Hepatocyte (in vitro differentiated cells): ENCODE results near the gene SMARCA2. TPM values are rescaled to one million over a fixed set of nuclear protein-coding genes. Genes with fewer than 3 reads are reported as not detected.

Experiments used
- DNase-seq: peaks from one replicate; pipeline ENCODE4 v3.0.0-alpha.2; 2016; ENCODE audit warnings: low spot score
- H2AFZ ChIP-seq: fragments of 200-600 bp; sonication (generic); 2 replicates; pipeline ENCODE4 v1.6.0; 2016; ENCODE audit warnings: antibody characterized with exemption, mild to moderate bottlenecking
- H3K27ac ChIP-seq: fragments of 200-600 bp; sonication (generic); 2 replicates; pipeline ENCODE4 v1.5.1; 2016; ENCODE audit warnings: mild to moderate bottlenecking
- H3K27me3 ChIP-seq: fragments of 200-600 bp; sonication (generic); 2 replicates; pipeline ENCODE4 v1.6.1; 2016
- H3K36me3 ChIP-seq: fragments of 200-600 bp; sonication (generic); replicated peaks from 2 replicates; pipeline ENCODE4 v1.5.1; 2016; ENCODE audit warnings: low read depth; ENCODE audit not compliant: insufficient read depth
- H3K4me1 ChIP-seq: fragments of 200-600 bp; sonication (generic); 2 replicates; pipeline ENCODE4 v1.5.1; 2016; ENCODE audit warnings: mild to moderate bottlenecking, moderate library complexity; ENCODE audit not compliant: insufficient read depth
- H3K4me2 ChIP-seq: fragments of 200-600 bp; sonication (generic); 2 replicates; pipeline ENCODE4 v1.6.0; 2016
- H3K4me3 ChIP-seq: fragments of 200-600 bp; sonication (generic); 2 replicates; pipeline ENCODE4 v1.5.1; 2016; ENCODE audit warnings: mild to moderate bottlenecking
- H3K79me2 ChIP-seq: fragments of 200-600 bp; sonication (generic); 2 replicates; pipeline ENCODE4 v1.6.0; 2017; ENCODE audit warnings: mild to moderate bottlenecking
- H3K9me2 ChIP-seq: fragments of 200-600 bp; sonication (generic); replicated peaks from 2 replicates; pipeline ENCODE4 v1.6.0; 2017; ENCODE audit warnings: mild to moderate bottlenecking; ENCODE audit not compliant: insufficient read depth
- H3K9me3 ChIP-seq: fragments of 200-600 bp; sonication (generic); 2 replicates; pipeline ENCODE4 v1.5.1; 2016; ENCODE audit warnings: low read depth, mild to moderate bottlenecking
- H4K20me1 ChIP-seq: fragments of 200-600 bp; sonication (generic); 2 replicates; pipeline ENCODE4 v1.6.0; 2016; ENCODE audit warnings: mild to moderate bottlenecking; ENCODE audit not compliant: insufficient read depth, poor library complexity, severe bottlenecking
- EZH2 ChIP-seq: fragments of 200-600 bp; sonication (generic); IDR thresholded peaks from 2 replicates; pipeline ENCODE4 v1.6.1; 2016; ENCODE audit warnings: antibody characterized with exemption, mild to moderate bottlenecking, borderline replicate concordance
- EZH2phosphoT487 ChIP-seq: fragments of 200-600 bp; sonication (generic); IDR thresholded peaks from one replicate; pipeline ENCODE4 v1.6.1; 2018; ENCODE audit warnings: antibody characterized with exemption, mild to moderate bottlenecking, low read depth, moderate library complexity; ENCODE audit not compliant: unreplicated experiment, severe bottlenecking
- WGBS: methylation state at CpG from one replicate; pipeline ENCODE4 v1.1.6; 2016; ENCODE audit warnings: low lambda C conversion rate; ENCODE audit errors: missing lambda C conversion rate; 5-methylcytosine and 5-hydroxymethylcytosine counted together
- polyA plus RNA-seq: library from polyadenylated mRNA; unstranded; fragments of >200 nt; fragmentation: Nextera tagmentation; extraction: Ambion mirVana; gene quantifications from 2 replicates; pipeline ENCODE4 v1.2.1, GENCODE V29; 2016
- total RNA-seq: library from RNA; depleted of rRNA; stranded (reverse); fragments of >200 nt; gene quantifications from 2 replicates; pipeline ENCODE4 v1.2.3, GENCODE V29; 2014
- TF ChIP-seq, protein P1 (sequence below): fragments of 200-600 bp; sonication (generic); IDR thresholded peaks from 2 replicates; pipeline ENCODE4 v1.5.1; 2016; ENCODE audit warnings: antibody characterized with exemption, mild to moderate bottlenecking; ENCODE audit not compliant: poor library complexity

The SMARCA2 gene
- total and polyA plus RNA-seq, 2 experiments from 2014 or later = 39.9 to 65.3 TPM

DNA sequence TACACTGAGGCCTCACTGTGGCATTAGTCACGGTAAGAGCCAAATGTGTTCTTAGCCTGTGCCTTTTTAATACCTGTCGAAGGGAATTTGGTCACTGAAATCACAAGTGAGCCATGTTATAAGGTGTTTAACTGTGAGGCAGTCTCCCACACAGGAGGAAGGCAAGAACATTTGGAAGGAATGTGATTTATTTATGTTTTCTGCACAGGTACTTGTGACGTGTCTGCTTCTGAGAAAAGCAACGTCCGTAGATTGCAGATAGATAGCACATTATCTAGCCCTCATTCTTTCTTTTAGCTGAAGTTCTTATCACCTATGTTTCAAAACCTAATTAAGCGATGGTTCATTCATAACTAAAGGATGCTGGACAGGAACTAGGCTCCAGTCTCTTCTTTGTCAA is 19.0 kb upstream of the SMARCA2 start:
- Histone ChIP-seq H3K36me3 (no peaks in the 10 kb centered on the region), H3K4me3 (no peak overlapping the region), H2AFZ (no peak overlapping the region), H4K20me1 (no peaks in the 10 kb centered on the region), H3K4me1 (no peaks in the 10 kb centered on the region), H3K27me3 (no peaks in the 10 kb centered on the region), H3K9me3 (no peaks in the 10 kb centered on the region), H3K9me2 (no peaks in the 10 kb centered on the region), H3K4me2 (no peak overlapping the region), H3K27ac (no peak overlapping the region), H3K79me2 (no peaks in the 10 kb centered on the region)
- 77% methylated on average over 6 of the region's 6 CpGs for WGBS
- TF ChIP-seq, protein P1, sequence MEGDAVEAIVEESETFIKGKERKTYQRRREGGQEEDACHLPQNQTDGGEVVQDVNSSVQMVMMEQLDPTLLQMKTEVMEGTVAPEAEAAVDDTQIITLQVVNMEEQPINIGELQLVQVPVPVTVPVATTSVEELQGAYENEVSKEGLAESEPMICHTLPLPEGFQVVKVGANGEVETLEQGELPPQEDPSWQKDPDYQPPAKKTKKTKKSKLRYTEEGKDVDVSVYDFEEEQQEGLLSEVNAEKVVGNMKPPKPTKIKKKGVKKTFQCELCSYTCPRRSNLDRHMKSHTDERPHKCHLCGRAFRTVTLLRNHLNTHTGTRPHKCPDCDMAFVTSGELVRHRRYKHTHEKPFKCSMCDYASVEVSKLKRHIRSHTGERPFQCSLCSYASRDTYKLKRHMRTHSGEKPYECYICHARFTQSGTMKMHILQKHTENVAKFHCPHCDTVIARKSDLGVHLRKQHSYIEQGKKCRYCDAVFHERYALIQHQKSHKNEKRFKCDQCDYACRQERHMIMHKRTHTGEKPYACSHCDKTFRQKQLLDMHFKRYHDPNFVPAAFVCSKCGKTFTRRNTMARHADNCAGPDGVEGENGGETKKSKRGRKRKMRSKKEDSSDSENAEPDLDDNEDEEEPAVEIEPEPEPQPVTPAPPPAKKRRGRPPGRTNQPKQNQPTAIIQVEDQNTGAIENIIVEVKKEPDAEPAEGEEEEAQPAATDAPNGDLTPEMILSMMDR = no peak
- no peak for TF ChIP-seq EZH2phosphoT487
- no peak for DNase-seq

DNA sequence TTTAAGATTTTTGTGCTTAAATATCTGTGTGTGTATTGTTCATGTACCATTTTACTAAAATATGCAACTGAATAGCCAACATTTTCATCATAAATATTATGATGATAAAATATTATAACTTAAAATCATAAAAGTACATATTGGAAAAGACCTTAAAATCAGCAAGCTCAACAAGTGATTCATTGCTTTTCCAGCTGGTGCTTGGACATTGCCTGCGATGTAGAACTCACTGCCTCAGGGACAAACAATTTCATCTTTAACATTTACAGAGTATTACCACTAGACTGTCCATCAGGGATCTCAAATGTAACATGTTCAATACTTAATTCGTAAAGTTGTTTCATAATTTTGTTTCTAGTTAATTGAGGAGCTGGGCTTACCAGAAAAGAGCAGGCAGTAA is 17.5 kb upstream of the SMARCA2 start:
- Histone ChIP-seq H3K4me2 (no peak overlapping the region), H3K4me3 (no peak overlapping the region), H3K36me3 (no peaks in the 10 kb centered on the region), H3K4me1 (no peaks in the 10 kb centered on the region), H3K9me3 (no peaks in the 10 kb centered on the region), H3K27ac (no peak overlapping the region), H3K9me2 (no peaks in the 10 kb centered on the region), H3K27me3 (no peaks in the 10 kb centered on the region), H4K20me1 (no peaks in the 10 kb centered on the region), H2AFZ (no peak overlapping the region), H3K79me2 (no peaks in the 10 kb centered on the region)
- TF ChIP-seq, protein P1 = no peak
- DNase-seq = no peak
- WGBS = 86% methylated on average over 2 of the region's 2 CpGs

DNA sequence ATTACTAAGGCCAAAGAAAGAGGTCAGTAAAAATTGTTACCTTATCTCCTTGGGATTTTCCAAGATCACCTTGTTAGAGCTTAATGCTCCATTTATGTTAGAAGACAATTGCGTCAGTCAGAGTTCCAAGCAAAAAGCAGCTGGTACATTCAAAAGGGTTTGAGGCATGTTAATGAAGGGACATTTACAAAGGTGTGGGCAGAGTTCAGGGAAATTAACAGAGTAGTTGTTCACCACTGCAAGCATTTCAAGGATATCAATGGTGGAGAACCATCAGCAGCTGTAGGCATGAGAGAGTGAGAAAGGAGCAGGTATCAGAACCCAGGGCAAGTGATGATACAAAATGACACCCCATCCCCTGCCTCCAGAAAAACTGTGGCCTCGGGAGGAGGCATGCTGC is 17.0 kb upstream of the SMARCA2 start:
- H3K9me3 ChIP-seq = no peaks in the 10 kb centered on the region
- H3K9me2 ChIP-seq = no peaks in the 10 kb centered on the region
- H3K36me3 ChIP-seq = no peaks in the 10 kb centered on the region
- TF ChIP-seq EZH2 = no peak
- TF ChIP-seq, protein P1 = no peak
- TF ChIP-seq EZH2phosphoT487 = no peak
- H3K79me2 ChIP-seq = no peaks in the 10 kb centered on the region
- no peaks in the 10 kb centered on the region for H3K27me3 ChIP-seq
- no peak overlapping the region for H3K27ac ChIP-seq
- H3K4me2 ChIP-seq = no peak overlapping the region
- no peak overlapping the region for H2AFZ ChIP-seq
- H4K20me1 ChIP-seq = no peaks in the 10 kb centered on the region
- H3K4me1 ChIP-seq = no peaks in the 10 kb centered on the region
- WGBS = 61% methylated on average over 2 of the region's 2 CpGs
- no peak for DNase-seq
- no peak overlapping the region for H3K4me3 ChIP-seq

DNA sequence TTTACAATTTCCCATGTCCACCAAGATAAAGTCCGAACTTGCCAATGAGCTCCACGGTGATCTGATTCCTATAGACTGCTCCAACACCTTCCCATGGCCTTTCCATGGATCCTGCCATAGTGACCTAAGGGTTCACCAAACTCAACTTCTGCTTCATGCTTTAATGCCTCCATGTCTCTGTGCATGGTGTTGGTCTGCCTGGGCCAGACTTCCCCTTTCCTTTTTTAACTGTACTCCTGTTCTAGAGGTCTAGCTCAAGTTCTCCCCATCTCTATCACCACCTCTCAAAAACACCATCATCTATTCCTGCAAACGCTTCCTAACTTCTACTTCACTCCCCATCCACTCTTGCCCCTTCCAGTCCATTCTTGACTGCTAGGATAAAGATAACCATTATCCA is 14.8 kb upstream of the SMARCA2 start:
- no peak overlapping the region for H2AFZ ChIP-seq
- no peaks in the 10 kb centered on the region for H3K9me2 ChIP-seq
- no peaks in the 10 kb centered on the region for H3K4me1 ChIP-seq
- H3K27me3 ChIP-seq = no peaks in the 10 kb centered on the region
- no peaks in the 10 kb centered on the region for H3K79me2 ChIP-seq
- no peaks in the 10 kb centered on the region for H4K20me1 ChIP-seq
- no peak overlapping the region for H3K27ac ChIP-seq
- TF ChIP-seq EZH2 = no peak
- no peak for TF ChIP-seq EZH2phosphoT487
- TF ChIP-seq, protein P1 = no peak
- H3K9me3 ChIP-seq = no peaks in the 10 kb centered on the region
- WGBS = 95% methylated on average over 3 of the region's 3 CpGs
- no peak for DNase-seq
- H3K4me3 ChIP-seq = no peak overlapping the region
- H3K4me2 ChIP-seq = no peak overlapping the region
- H3K36me3 ChIP-seq = no peaks in the 10 kb centered on the region
